ENCODE measurements around the gene SYS1. TPM values are rescaled to one million over a fixed set of nuclear protein-coding genes. Genes with fewer than 3 reads are reported as not detected.

Gene SYS1
- total and polyA plus RNA-seq, 2 donors (not counting 3 experiments of a cell fraction or from before 2014, with no cell fraction given): 27.4 to 79.6 TPM

DNA sequence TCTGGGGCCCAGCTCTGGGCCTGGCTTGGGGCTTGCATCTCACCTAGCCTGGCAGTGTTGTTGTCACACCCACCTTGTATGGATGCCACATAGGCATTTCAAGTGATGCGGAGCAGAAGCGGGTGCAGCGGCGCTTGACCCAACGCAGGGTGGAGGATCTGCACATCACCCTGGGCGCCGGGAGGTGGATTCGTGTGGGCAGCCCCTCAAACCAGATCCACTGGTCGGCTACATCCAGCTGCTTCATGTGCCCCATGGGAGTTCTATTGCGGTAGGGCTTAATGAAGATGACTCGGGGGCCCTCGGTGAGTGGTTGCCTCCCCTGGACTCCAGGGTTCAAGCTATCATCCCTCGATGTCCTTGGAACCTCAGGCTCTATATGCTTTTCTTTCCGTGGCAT lies 12.0 kb downstream of the SYS1 start:
- CTCF ChIA-PET: interaction anchor here (1.5 to 9.8 kb wide), 11 partner anchors 9 to 397 kb away, joined by 8 to 416 read pairs (median 41); partner anchors contain the start of gene SYS1
- intact Hi-C loops (cut with micrococcal nuclease): loop anchor here (1.0 kb wide), 2 partner anchors 56 to 396 kb away; no protein-coding TSS in a partner anchor
- no peak overlapping the region for H3K9ac ChIP-seq (replicated peaks; ENCODE audit: extremely low read depth, insufficient read depth, low read length)

More for the DNA sequence above, 12.0 kb downstream of the SYS1 start:
- FAIRE-seq: no peak
- no peaks in the 10 kb centered on the region for H3K9me1 ChIP-seq (replicated peaks; ENCODE audit: control insufficient read depth, extremely low read depth, insufficient read depth, low read length)
- no peaks in the 10 kb centered on the region for H4K20me1 ChIP-seq (replicated peaks; ENCODE audit: control insufficient read depth, extremely low read depth, insufficient read depth, low read length)
- H3K9me3 ChIP-seq (replicated peaks; ENCODE audit: control insufficient read depth, insufficient read depth, low read length): no peaks in the 10 kb centered on the region
- DNase-seq (ENCODE audit: low read depth, low spot score): no peak
- no peak overlapping the region for H3K4me3 ChIP-seq (replicated peaks in 1 of 3; ENCODE audit: insufficient read depth in 1 of 3, low read depth in 1 of 3, low read length in 3 of 3)
- no peaks in the 10 kb centered on the region for H3K36me3 ChIP-seq (ENCODE audit: control insufficient read depth in 2 of 2, extremely low read depth in 1 of 2, insufficient read depth in 2 of 2, low read length in 2 of 2)
- no peak overlapping the region for H3K27ac ChIP-seq (ENCODE audit: insufficient read depth, low read depth, low read length)
- peaks cover 7% of the 10 kb centered on the region for H3K4me1 ChIP-seq (ENCODE audit: control insufficient read depth, extremely low read depth, insufficient read depth, low read length)
- dilution Hi-C loops (cut with MboI; ENCODE audit: extremely low pct_ligation_motif_present, low sequenced_read_pairs): no loop called here
- TF ChIP-seq MYC (IDR thresholded peaks at IDR 0.05; ENCODE audit: low read depth, low read length) (no peak), JUN (IDR thresholded peaks at IDR 0.05; ENCODE audit: borderline replicate concordance, insufficient read depth, insufficient read length, low read depth) (no peak), GATA2 (IDR thresholded peaks at IDR 0.05; ENCODE audit: insufficient read depth, insufficient read length, low read depth, low read length) (no peak), EZH2 (IDR thresholded peaks at IDR 0.05; ENCODE audit: borderline replicate concordance, low read depth, low read length, severe bottlenecking) (no peak), POLR2AphosphoS5 (IDR thresholded peaks at IDR 0.05; ENCODE audit: insufficient read depth, low read depth, low read length) (no peak), POLR2A (IDR thresholded peaks at IDR 0.05; ENCODE audit: low read depth, low read length) (no peak), FOS (IDR thresholded peaks at IDR 0.05; ENCODE audit: borderline replicate concordance, insufficient read depth, low read length) (no peak)
- TF ChIP-seq, protein P1, sequence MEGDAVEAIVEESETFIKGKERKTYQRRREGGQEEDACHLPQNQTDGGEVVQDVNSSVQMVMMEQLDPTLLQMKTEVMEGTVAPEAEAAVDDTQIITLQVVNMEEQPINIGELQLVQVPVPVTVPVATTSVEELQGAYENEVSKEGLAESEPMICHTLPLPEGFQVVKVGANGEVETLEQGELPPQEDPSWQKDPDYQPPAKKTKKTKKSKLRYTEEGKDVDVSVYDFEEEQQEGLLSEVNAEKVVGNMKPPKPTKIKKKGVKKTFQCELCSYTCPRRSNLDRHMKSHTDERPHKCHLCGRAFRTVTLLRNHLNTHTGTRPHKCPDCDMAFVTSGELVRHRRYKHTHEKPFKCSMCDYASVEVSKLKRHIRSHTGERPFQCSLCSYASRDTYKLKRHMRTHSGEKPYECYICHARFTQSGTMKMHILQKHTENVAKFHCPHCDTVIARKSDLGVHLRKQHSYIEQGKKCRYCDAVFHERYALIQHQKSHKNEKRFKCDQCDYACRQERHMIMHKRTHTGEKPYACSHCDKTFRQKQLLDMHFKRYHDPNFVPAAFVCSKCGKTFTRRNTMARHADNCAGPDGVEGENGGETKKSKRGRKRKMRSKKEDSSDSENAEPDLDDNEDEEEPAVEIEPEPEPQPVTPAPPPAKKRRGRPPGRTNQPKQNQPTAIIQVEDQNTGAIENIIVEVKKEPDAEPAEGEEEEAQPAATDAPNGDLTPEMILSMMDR (IDR thresholded peaks at IDR 0.05; ENCODE audit: extremely low read depth in 1 of 2, insufficient read depth in 1 of 2, low read depth in 1 of 2, low read length in 2 of 2): no peak
- TF ChIP-seq, protein P2, sequence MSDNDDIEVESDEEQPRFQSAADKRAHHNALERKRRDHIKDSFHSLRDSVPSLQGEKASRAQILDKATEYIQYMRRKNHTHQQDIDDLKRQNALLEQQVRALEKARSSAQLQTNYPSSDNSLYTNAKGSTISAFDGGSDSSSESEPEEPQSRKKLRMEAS (IDR thresholded peaks at IDR 0.05; ENCODE audit: insufficient read depth, insufficient read length): no peak
- BruUV-seq (replicated peaks): no TSS peak
- POLR2A ChIA-PET: no interaction called here
- H3K27me3 ChIP-seq (ENCODE audit: control insufficient read depth in 2 of 2, insufficient read depth in 2 of 2, low read length in 2 of 2): no peaks in the 10 kb centered on the region
- no peak overlapping the region for H2AFZ ChIP-seq (ENCODE audit: low read depth, low read length)
- H3K79me2 ChIP-seq (ENCODE audit: control insufficient read depth, insufficient read depth, low read length): no peaks in the 10 kb centered on the region
- no peak overlapping the region for H3K4me2 ChIP-seq (ENCODE audit: insufficient read depth, low read length)
